Epidermal melanocyte (primary cell): ENCODE measurements around the gene TSEN15.
A peak's percentile ranks its signal among the peaks of the same experiment; 100 is the strongest.

Source experiments
- DNase-seq: peaks from one replicate; pipeline ENCODE4 v3.0.0; 2011; ENCODE audit warnings: low spot score; ENCODE audit not compliant: insufficient read length

Gene TSEN15

DNA sequence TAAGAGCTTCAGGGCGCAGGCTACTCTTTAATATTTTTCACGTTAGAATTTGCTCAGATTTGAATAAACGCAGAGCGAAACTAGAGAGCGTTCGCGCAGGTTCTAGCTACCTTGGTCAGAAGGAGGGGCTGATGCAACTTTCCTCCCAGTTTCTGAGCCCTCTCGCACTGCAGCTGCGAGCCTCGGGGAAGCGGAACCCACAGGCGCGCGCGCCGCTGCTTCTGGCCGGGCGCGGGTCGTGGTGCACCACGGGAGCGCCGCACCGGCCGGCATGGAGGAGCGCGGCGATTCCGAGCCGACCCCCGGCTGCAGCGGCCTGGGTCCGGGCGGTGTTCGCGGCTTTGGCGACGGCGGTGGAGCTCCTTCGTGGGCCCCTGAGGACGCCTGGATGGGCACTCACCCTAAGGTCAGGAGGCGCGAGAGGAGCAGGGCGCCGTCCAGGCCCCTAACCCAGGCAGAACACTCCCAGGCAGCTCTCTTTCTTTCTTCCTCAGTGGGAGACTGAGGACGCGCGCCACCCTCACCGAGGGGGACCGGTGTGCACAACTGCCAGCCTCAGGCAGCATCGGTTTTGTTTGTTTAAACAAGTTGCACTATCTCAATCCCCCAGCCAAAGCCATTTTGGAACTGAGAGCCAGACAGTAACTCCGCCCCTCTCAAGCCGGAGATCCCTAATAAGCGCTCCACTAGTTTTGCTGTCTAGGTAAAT is at the start of gene TSEN15:
Gene TSEN15, plus strand, starts transcription at position 246 of the 709 bp plus-strand sequence. Its CDS starts 26 bp downstream, at position 272.
- no peak for DNase-seq

- peak; percentile 63 for DNase-seq
Measured at GRCh38 chr1:184002071-184002470, 49.5 kb upstream of the TSEN15 start.

DNA sequence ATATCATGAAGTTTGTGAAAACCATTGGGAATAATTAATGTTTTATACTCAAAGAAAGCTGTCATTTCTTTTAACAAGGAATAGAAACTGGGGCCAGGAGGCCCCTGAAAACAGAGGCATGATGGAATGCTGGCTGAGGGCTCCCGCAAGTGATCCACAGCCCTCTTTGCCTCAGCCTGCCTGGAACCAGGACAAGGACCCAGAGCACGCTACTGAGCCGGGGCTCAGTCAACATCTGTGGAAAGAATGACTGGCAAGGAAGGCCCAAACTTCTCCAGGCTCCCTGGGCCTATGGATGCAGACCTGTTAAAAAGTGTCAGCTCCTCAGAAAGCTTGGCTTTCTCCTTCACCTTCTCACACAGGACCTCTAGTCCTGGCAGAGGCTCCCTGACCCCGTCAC is 46.6 kb upstream of the TSEN15 start:
- DNase-seq, result no peak

- DNase-seq, result no peak
Measured at GRCh38 chr1:184005506-184005905, 46.0 kb upstream of the TSEN15 start.

GRCh38 chr1:184010788-184011187 is 40.7 kb upstream of the TSEN15 start:
- no peak for DNase-seq

DNA sequence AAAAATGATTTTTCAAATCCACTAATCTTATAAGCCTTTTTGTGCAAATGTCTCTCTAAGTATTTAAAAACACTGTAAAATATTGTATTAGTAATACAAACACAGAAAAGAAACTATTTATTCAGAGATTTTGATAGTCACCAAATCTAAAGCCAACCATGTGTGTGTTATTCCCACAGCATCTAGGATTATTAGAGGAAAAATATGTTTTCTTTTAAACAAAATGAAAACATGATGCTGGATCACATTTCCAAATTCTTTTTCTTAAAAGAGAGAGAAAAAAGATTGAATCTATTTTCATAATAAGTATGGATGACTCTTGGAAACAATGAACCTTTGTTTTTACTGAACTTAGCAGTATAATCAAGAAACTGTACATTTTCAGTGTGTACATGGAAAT is 39.3 kb upstream of the TSEN15 start:
- DNase-seq, result no peak

GRCh38 chr1:184014271-184014670 is 37.3 kb upstream of the TSEN15 start:
- DNase-seq, result no peak

GRCh38 chr1:184016169-184016568 is 35.4 kb upstream of the TSEN15 start:
- DNase-seq, result no peak

DNA sequence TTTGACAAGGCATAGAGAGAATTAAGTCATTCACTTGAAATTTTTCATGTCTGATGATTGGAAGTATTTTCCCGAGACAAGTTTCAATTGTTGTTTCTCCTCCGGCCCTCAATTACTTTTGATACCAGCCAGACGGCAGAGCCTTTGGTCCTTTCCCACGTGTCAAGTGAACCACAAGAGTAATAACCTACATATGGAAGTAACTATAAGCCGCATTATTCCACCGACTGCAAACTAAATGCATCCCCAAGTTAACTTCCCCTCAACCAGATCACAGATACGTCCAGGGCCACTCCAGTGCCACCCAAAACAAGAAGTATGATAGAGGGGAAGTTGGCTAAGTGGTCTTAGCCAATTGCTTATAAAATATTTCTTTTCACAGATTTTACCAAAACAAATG is 34.2 kb upstream of the TSEN15 start:
- no peak for DNase-seq

- no peak for DNase-seq
Measured at GRCh38 chr1:184018622-184019021, 32.9 kb upstream of the TSEN15 start.

DNA sequence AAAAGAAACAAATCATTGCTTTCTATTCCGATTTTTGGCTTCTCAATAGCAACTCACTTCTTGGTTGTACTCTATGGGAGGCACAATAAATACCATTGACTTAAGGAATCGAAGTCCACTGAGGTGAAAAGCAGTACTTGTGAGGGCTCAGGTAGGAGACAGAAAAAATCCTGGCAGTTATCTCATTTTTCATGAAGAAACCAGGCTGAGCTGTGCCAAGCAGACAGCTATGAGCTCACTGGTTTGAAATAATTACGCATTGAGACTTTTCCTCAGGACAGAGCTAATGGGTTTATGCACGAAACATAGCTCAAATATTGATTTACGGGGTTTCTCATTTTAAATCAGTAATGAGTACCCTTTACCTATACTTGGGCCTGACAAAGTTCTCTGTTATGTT is 32.5 kb upstream of the TSEN15 start:
- DNase-seq, result no peak

GRCh38 chr1:184019506-184019905 is 32.0 kb upstream of the TSEN15 start:
- no peak for DNase-seq

- DNase-seq, result no peak
Measured at GRCh38 chr1:184020328-184020727, 31.2 kb upstream of the TSEN15 start.

GRCh38 chr1:184020855-184021254 is 30.7 kb upstream of the TSEN15 start:
- no peak for DNase-seq

DNA sequence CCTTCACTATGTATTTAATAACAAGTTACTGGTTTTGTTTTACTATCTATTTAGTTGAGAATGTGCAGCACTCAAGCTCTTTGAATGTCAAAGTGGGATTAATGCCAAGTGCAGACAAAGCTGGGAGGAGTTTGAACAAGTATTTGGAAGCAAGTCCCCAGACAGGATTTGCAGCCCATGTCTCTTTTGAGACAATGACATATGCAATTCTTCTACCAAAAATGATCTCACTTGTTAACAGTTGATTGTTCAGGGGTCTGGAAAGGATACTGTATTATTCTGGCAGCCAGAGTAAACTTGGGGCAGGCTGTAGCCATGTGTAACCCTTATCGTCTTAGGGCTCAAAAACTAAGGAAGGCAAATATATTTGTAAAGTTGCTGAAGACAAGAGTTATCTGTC is 29.8 kb upstream of the TSEN15 start:
- no peak for DNase-seq

DNA sequence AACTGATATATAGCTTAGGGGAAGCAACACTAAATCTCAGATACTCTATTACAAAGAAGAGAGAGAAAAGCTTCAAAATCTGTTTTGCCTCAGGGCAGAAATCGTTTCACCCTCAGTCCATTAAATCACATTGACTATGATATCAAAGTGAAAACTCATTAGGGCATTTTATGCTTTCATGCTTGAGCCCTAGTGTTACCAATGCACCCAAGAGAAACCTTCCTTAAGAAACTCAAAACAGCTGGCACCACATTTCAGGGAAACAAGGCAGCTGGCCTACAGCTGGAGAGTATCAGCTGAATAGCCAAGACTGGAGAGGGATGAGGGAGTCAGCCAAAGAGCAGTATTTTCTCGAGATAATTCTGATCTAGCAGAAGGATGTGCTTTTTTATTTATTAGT is 28.9 kb upstream of the TSEN15 start:
- peak; percentile 71 for DNase-seq

GRCh38 chr1:184023171-184023570 is 28.4 kb upstream of the TSEN15 start:
- no peak for DNase-seq

DNA sequence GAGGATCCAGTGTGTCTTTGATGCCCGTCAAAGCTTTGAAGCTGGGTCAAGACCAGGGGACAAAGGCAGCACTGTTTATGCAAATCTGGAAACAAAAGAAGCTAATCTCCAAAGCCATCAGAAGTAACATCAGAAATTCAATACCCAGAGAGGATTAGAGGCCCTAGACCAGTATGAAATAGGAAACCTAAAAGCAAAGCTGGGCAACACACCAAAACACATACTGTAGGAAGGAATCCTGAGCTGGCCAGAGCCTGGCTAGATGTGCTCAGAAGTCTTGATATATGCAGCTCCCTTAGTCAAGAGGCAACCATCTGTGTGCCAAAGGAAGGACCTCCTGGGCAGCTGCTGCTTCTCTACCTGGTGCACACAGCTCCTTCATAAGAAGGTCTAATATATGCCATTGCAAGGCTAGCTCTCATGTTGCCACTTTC is 26.3 kb upstream of the TSEN15 start:
- DNase-seq, result no peak

DNA sequence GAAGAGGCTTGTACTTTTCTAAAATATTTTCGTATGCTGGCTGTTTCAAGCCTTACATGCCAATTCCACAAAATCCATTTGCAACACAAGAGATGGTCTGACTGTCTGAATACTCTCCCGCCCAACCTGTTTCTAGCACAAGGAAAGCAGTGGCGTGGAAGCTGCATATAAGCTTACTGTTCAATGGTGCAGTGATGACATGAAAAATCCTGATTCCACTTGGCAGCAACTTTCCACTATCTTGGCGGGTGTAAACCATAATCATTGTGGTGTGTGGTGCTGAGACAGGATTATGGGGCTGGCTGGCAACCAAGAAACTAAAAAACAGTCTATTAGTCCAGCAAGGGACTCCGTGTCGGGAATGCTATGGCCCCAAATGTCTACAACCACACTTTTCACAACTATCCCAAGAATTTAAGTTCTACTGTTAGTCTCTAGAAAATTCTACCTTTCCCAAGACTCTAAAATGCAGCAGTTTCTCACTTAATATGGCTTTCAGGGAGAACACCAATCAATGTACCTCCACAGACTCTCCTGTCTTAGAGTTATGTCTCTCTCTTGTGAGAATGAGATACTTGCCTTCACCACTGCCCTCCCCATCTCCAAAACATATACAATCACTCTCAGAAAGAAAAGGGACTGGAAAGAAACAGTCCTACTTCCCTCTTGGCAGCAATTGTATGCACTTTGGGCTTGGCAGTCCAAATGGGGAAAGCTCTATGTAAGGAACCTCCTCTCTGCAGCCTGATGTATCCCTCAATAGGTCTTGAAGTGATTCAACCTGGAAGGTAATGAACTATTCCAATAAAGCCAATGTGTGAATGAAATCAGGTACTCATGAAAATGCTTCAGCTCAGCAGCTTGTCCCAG is 23.5 kb upstream of the TSEN15 start:
- no peak for DNase-seq

- no peak for DNase-seq
Measured at GRCh38 chr1:184028854-184029623, 22.5 kb upstream of the TSEN15 start.

DNA sequence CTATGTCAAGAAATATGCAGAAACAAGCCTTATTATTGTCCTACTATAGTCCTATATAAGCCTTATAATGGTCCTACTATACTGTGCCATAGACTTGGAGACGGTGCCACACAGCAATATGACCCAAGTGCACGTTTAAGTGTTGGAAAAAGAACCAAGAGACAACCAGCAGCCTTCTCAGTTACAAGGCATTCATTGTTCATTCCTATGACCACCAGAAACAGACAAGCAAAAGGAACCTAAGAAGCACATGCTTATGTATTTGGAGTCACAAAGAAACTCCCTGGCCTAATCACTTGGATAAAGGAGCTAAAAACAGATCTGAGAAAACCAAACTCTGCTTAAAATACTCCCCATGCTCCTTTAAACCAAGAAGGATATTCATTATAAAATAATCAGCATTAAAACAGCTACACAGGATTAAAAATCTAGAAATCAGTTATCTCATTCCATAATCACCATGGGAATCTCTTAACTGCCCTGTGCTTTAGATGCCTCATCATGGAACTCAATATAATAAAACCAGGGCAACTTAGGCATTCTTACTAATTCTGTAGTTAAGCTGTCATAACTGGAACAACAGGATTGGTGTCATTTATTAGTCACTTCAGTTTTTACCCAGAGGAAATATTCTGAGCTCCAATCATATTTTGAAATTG is 21.0 kb upstream of the TSEN15 start:
- no peak for DNase-seq

- DNase-seq, result no peak
Measured at GRCh38 chr1:184031092-184031408, 20.5 kb upstream of the TSEN15 start.
